Peyer's patch (tissue), 4 donors: ENCODE results near the gene SS18. TPM values are rescaled to one million over a fixed set of nuclear protein-coding genes. Genes with fewer than 3 reads are reported as not detected.
"Not testable (repeated sequence)": the region's sequence is repeated elsewhere in the genome, so short reads cannot be mapped to it uniquely, and the experiment has no call there.

Experiments
- DNase-seq, 3 donors: peaks; one replicate each; pipeline ENCODE4 v3.0.0-alpha.2; 2017 to 2019
- H3K27ac ChIP-seq, 4 donors: fragments of 200-600 bp; sonication (generic); one replicate each; pipeline ENCODE4 v1.5.1; 2016 to 2019
- H3K27me3 ChIP-seq, 2 donors: fragments of 200-600 bp; sonication (generic); one replicate each; pipeline ENCODE4 v1.5.1; 2019
- H3K36me3 ChIP-seq, 3 donors: fragments of 200-600 bp; sonication (generic); one replicate each; pipeline ENCODE4 v1.5.1; 2016 to 2019
- H3K4me1 ChIP-seq, 4 donors: fragments of 200-600 bp; sonication (generic); one replicate each; pipeline ENCODE4 v1.5.1; 2016 to 2019
- H3K4me3 ChIP-seq, 4 donors: fragments of 200-600 bp; sonication (generic); 1 replicate in 3 of 4; 2 replicates in 1 of 4; pipeline ENCODE4 v1.5.1; 2016 to 2019; ENCODE audit warnings: mild to moderate bottlenecking in 1 of 4
- H3K9me3 ChIP-seq, 4 donors: fragments of 200-600 bp; sonication (generic); one replicate each; pipeline ENCODE4 v1.5.1; 2016 to 2019; ENCODE audit warnings: mild to moderate bottlenecking in 1 of 4
- CTCF ChIP-seq, 6 experiments: fragments of 450-650 bp in 4 of 6; fragments of 200-600 bp in 2 of 6; sonication (generic) in 1 of 6; IDR thresholded peaks; one replicate each; pipeline ENCODE4 v1.5.1; 2017 to 2019; ENCODE audit warnings: antibody characterized with exemption in 6 of 6, mild to moderate bottlenecking in 3 of 6, moderate library complexity in 1 of 6
- POLR2A ChIP-seq, 2 donors: fragments of 450-650 bp; IDR thresholded peaks; one replicate each; pipeline ENCODE4 v1.5.1; 2017; ENCODE audit warnings: antibody characterized with exemption in 2 of 2, mild to moderate bottlenecking in 2 of 2, moderate library complexity in 2 of 2
- total RNA-seq, 4 donors: library from RNA; depleted of rRNA; stranded (reverse); fragments of >200 nt; gene quantifications; one replicate each; pipeline ENCODE4 v1.1.0, GENCODE V29; 2016

SS18 gene
- 100 to 1,000 TPM in 1 of 4 donors, 10 to 100 TPM in 3; 81.8 to 135 (median 93.7) TPM for total RNA-seq

GRCh38 chr18:26090130-26091046 lies at the start of gene SS18:
Gene SS18, minus strand, starts transcription at chr18:26090613. Its CDS starts 44 bp downstream, at chr18:26090569.
- TF ChIP-seq POLR2A (IDR thresholded peaks at IDR 0.05) = peak in 1 of 2 donors; percentile 42
- peak in 3 of 6 experiments; percentile 1 to 11 (median 8) for TF ChIP-seq CTCF (IDR thresholded peaks at IDR 0.05)
- Histone ChIP-seq H3K4me1 (peaks cover 0 to 12% (median 6%) of the 10 kb centered on the region in 4 donors), H3K9me3 (no peaks in the 10 kb centered on the region)

DNA sequence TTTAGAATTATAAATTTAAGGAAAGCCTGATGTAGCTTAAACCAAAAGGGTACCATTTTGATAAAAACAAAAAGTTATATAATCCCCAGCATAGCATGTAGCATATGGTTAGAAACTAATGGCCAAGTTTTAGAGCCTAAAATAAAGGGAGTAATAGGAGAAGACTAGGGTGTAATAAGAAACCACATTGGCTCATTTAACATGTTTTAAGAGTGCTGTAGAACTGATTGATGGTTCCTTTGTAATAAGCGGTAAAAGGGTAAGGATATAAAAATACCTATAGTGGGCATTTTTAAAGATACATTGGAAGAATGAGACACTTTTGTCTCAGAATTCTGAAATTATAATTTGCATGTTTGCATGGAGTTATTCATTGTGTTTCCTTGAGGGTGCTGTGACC lies 45.1 kb upstream of the SS18 start:
- Histone ChIP-seq H3K4me1 (no peaks in the 10 kb centered on the region), H3K27me3 (no peaks in the 10 kb centered on the region), H3K4me3 (no peak overlapping the region), H3K27ac (no peak overlapping the region), H3K36me3 (no peaks in the 10 kb centered on the region), H3K9me3 (no peaks in the 10 kb centered on the region)
- DNase-seq = no peak
- TF ChIP-seq POLR2A (IDR thresholded peaks at IDR 0.05) = no peak
- no peak for TF ChIP-seq CTCF (IDR thresholded peaks at IDR 0.05)

More at GRCh38 chr18:26090130-26091046, at the start of gene SS18:
- peak; percentile 92 to 97 (median 93) for DNase-seq
- H3K36me3 ChIP-seq = peaks cover 0 to 14% (median 0%) of the 10 kb centered on the region in 3 donors
- H3K27ac ChIP-seq = peak within 1 kb of the TSS; percentile 90 to 97 (median 94)
- H3K27me3 ChIP-seq = no peaks in the 10 kb centered on the region
- peak within 1 kb of the TSS; percentile 77 to 96 (median 85) for H3K4me3 ChIP-seq

DNA sequence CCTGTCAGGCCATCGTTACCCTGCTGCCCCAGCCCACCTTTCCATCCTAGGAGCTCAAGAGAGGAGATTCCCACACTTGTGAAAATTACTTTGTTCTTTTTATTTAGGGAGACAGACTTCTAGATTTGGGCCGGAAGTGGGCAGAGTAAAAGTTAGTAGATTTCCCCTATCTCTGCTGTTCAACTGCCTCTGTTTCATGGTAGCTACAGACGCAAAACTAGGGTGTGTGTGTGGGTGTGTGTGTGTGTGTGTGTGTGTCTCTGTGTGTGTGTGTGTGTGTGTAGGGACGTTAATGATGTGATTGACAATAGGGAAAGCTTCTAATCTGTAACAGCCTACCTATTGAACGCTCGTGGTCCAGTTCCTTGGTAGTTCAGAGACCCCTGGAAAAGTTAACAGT lies 43.7 kb upstream of the SS18 start:
- no peak for DNase-seq
- Histone ChIP-seq H3K4me3 (peak overlapping the region in 1 of 4 donors; percentile 13), H3K27me3 (no peaks in the 10 kb centered on the region), H3K9me3 (no peaks in the 10 kb centered on the region), H3K27ac (no peak overlapping the region), H3K4me1 (no peaks in the 10 kb centered on the region), H3K36me3 (no peaks in the 10 kb centered on the region)
- TF ChIP-seq CTCF (IDR thresholded peaks at IDR 0.05) (no peak), POLR2A (IDR thresholded peaks at IDR 0.05) (no peak)

- H3K36me3 ChIP-seq = no peaks in the 10 kb centered on the region
- no peaks in the 10 kb centered on the region for H3K4me1 ChIP-seq
- DNase-seq = peak in 2 of 3 donors; percentile 43 to 58
- no peak within 1 kb of the TSS for H3K27ac ChIP-seq
- no peaks in the 10 kb centered on the region for H3K27me3 ChIP-seq
- TF ChIP-seq POLR2A (IDR thresholded peaks at IDR 0.05) (no peak), CTCF (IDR thresholded peaks at IDR 0.05) (no peak)
- H3K4me3 ChIP-seq = peak within 1 kb of the TSS in 2 of 4 donors; percentile 13 to 25
- H3K9me3 ChIP-seq = no peaks in the 10 kb centered on the region
Measured at GRCh38 chr18:26133652-26134051, 43.2 kb upstream of the SS18 start, which contains the start of gene PSMA8. Gene PSMA8, plus strand, starts transcription at chr18:26133869. Its CDS starts 97 bp downstream, at chr18:26133966.

DNA sequence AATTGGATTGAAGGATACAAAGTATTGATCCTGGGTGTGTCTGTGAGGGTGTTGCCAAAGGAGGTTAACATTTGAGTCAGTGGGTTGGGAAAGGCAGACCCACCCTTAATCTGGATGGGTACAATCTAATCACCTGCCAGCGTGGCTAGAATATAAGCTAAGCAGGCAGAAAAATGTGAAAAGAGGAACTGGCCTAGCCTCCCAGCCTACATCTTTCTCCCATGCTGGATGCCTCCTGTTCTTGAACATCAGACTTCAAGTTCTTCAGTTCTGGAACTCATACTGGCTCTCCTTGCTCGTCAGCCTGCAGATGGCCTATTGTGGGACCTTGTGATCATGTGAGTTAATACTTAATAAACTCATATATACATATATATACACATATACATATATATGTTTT lies 37.8 kb upstream of the SS18 start:
- not testable (repeated sequence) for H3K4me3 ChIP-seq, H3K4me1 ChIP-seq, H3K27ac ChIP-seq, H3K9me3 ChIP-seq, H3K36me3 ChIP-seq, DNase-seq, H3K27me3 ChIP-seq

DNA sequence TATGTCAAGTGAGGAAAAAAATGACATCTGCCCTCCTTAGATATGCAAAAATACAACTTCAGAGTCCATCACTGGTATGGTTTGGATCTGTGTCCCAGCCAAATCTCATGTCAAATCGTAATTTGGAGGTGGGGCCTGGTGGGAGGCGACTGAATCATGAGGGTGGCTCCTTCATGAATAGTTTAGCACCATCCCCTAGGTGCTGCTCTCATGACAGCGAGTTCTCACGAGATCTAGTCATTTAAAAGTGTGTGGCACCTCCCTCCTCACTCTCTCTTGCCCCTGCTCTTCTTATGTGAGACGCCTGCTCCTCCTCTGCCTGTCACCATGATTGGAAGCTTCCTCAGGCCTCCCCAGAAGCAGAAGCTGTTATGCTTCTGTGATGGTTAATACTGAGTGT lies 37.4 kb upstream of the SS18 start:
- no peak overlapping the region for H3K4me3 ChIP-seq
- TF ChIP-seq CTCF (IDR thresholded peaks at IDR 0.05) (no peak), POLR2A (IDR thresholded peaks at IDR 0.05) (no peak)
- no peaks in the 10 kb centered on the region for H3K36me3 ChIP-seq
- no peak overlapping the region for H3K27ac ChIP-seq
- no peaks in the 10 kb centered on the region for H3K4me1 ChIP-seq
- no peaks in the 10 kb centered on the region for H3K27me3 ChIP-seq
- H3K9me3 ChIP-seq = no peaks in the 10 kb centered on the region
- DNase-seq = no peak

- H3K27ac ChIP-seq, H3K4me3 ChIP-seq, H3K36me3 ChIP-seq, H3K27me3 ChIP-seq, H3K9me3 ChIP-seq, DNase-seq, H3K4me1 ChIP-seq: not testable (repeated sequence)
Measured at GRCh38 chr18:26121994-26122393, 31.6 kb upstream of the SS18 start.
